GM23338 (cell line): Measurements from ENCODE around the gene TXNL4A. TPM values are rescaled to one million over a fixed set of nuclear protein-coding genes. Genes with fewer than 3 reads are reported as not detected.

Experiments
- ATAC-seq: fragments of 200-7000 bp; cut with Tn5 transposase; 3 replicates; pipeline ENCODE4 v1.9.1; 2020
- DNase-seq: peaks from one replicate; pipeline ENCODE4 v3.0.0-alpha.2; 2015; ENCODE audit warnings: low spot score
- H2AFZ ChIP-seq: fragments of 200-600 bp; sonication (generic); 2 replicates; pipeline ENCODE4 v1.8.0; 2016; ENCODE audit warnings: antibody characterized with exemption, mild to moderate bottlenecking, moderate library complexity
- H3F3A ChIP-seq: fragments of 200-600 bp; sonication (generic); replicated peaks from 2 replicates; pipeline ENCODE4 v1.8.0; 2017; ENCODE audit warnings: antibody characterized with exemption, mixed run types, low read depth
- H3K27ac ChIP-seq: fragments of 200-600 bp; sonication (generic); 2 replicates; pipeline ENCODE4 v1.6.1; 2016; ENCODE audit warnings: low read depth
- H3K27me3 ChIP-seq: fragments of 200-600 bp; sonication (generic); 2 replicates; pipeline ENCODE4 v1.8.0; 2016; ENCODE audit warnings: mild to moderate bottlenecking, mixed run types, moderate library complexity; ENCODE audit not compliant: insufficient read depth
- H3K36me3 ChIP-seq: fragments of 200-600 bp; sonication (generic); 2 replicates; pipeline ENCODE4 v1.8.0; 2016; ENCODE audit warnings: mild to moderate bottlenecking; ENCODE audit not compliant: insufficient read depth
- H3K4me1 ChIP-seq: fragments of 200-600 bp; sonication (generic); 2 replicates; pipeline ENCODE4 v1.8.0; 2016; ENCODE audit warnings: mild to moderate bottlenecking, moderate library complexity; ENCODE audit not compliant: insufficient read depth
- H3K4me2 ChIP-seq: fragments of 200-600 bp; sonication (generic); 2 replicates; pipeline ENCODE4 v1.7.1; 2017; ENCODE audit warnings: mixed run types
- H3K4me3 ChIP-seq: fragments of 200-600 bp; sonication (generic); 2 replicates; pipeline ENCODE4 v1.6.1; 2016; ENCODE audit warnings: mixed run types
- H3K79me2 ChIP-seq: fragments of 200-600 bp; sonication (generic); replicated peaks from 2 replicates; pipeline ENCODE4 v1.8.0; 2017; ENCODE audit warnings: mild to moderate bottlenecking; ENCODE audit not compliant: insufficient read depth
- H3K9me2 ChIP-seq: fragments of 200-600 bp; sonication (generic); 2 replicates; pipeline ENCODE4 v1.8.0; 2017; ENCODE audit not compliant: insufficient read depth
- H4K20me1 ChIP-seq: fragments of 200-600 bp; sonication (generic); replicated peaks from 2 replicates; pipeline ENCODE4 v1.8.0; 2017; ENCODE audit warnings: mild to moderate bottlenecking; ENCODE audit not compliant: insufficient read depth
- H3K27ac Mint-ChIP-seq: 2 replicates; pipeline ENCODE4 v1.8.0; 2020; ENCODE audit warnings: inconsistent platforms, mild to moderate bottlenecking, moderate library complexity, mixed read lengths
- H3K27me3 Mint-ChIP-seq: 3 replicates; pipeline ENCODE4 v1.8.0; 2022; ENCODE audit warnings: low read depth, mild to moderate bottlenecking, moderate library complexity, mixed read lengths, inconsistent platforms; ENCODE audit not compliant: insufficient read depth, poor library complexity
- H3K36me3 Mint-ChIP-seq: 3 replicates; pipeline ENCODE4 v1.8.0; 2021; ENCODE audit warnings: low read depth, mild to moderate bottlenecking, inconsistent platforms, moderate library complexity, mixed read lengths
- H3K4me1 Mint-ChIP-seq: 3 replicates; pipeline ENCODE4 v1.8.0; 2020; ENCODE audit warnings: mild to moderate bottlenecking, inconsistent platforms, mixed read lengths
- H3K4me3 Mint-ChIP-seq: 3 replicates; pipeline ENCODE4 v1.8.0; 2021; ENCODE audit warnings: moderate library complexity, mild to moderate bottlenecking, inconsistent platforms, mixed read lengths
- H3K9me3 Mint-ChIP-seq: 3 replicates; pipeline ENCODE4 v1.8.0; 2020; ENCODE audit warnings: moderate library complexity, mild to moderate bottlenecking, inconsistent platforms, mixed read lengths
- CREB1 ChIP-seq: fragments of 250-450 bp; sonication (Bioruptor Pico); IDR thresholded peaks from 2 replicates; pipeline ENCODE4 v1.5.0; 2020; ENCODE audit warnings: low read depth, mild to moderate bottlenecking, moderate library complexity
- CTCF ChIP-seq, 2 experiments: fragments of 200-600 bp in 1 of 2; sonication (generic) in 1 of 2; conservative IDR thresholded peaks; 2 replicates each; pipeline versions ENCODE4 v1.5.1 to v1.6.1; 2016 to 2017; ENCODE audit warnings: antibody characterized with exemption in 2 of 2, low read depth in 2 of 2, mild to moderate bottlenecking in 2 of 2, moderate library complexity in 1 of 2
- EZH2phosphoT487 ChIP-seq: fragments of 200-600 bp; sonication (generic); IDR thresholded peaks from one replicate; pipeline ENCODE4 v1.8.1; 2018; ENCODE audit warnings: antibody characterized with exemption; ENCODE audit not compliant: unreplicated experiment
- POLR2AphosphoS5 ChIP-seq: IDR thresholded peaks from 2 replicates; pipeline ENCODE4 v1.6.1; 2016; ENCODE audit warnings: antibody characterized with exemption, low read depth
- REST ChIP-seq: IDR thresholded peaks from one replicate; pipeline ENCODE4 v1.6.1; 2018; ENCODE audit warnings: antibody characterized with exemption; ENCODE audit not compliant: unreplicated experiment
- STAT1 ChIP-seq: IDR thresholded peaks from one replicate; pipeline ENCODE4 v1.6.1; 2016; ENCODE audit warnings: antibody characterized with exemption; ENCODE audit not compliant: unreplicated experiment
- ZNF331 ChIP-seq: fragments of 250-450 bp; sonication (Bioruptor Pico); IDR thresholded peaks from 2 replicates; pipeline ENCODE4 v1.5.0; 2020; ENCODE audit warnings: low read depth, mild to moderate bottlenecking, moderate library complexity
- polyA plus RNA-seq: library from polyadenylated mRNA; unstranded; fragments of >200 nt; fragmentation: Nextera tagmentation; extraction: Ambion mirVana; gene quantifications from 2 replicates; pipeline ENCODE4 v1.2.1, GENCODE V29; 2016
- total RNA-seq: library from RNA; depleted of rRNA; stranded (reverse); fragments of >200 nt; shearing (Covaris generic); gene quantifications from 2 replicates; pipeline ENCODE4 v1.2.3, GENCODE V29; 2014

TXNL4A gene
- total and polyA plus RNA-seq, 2 experiments from 2014 or later: 51.0 to 271 TPM

GRCh38 chr18:79933765-79934164, 54.6 kb downstream of the TXNL4A start:
- peak; percentile 94 for ATAC-seq
- no peaks in the 10 kb centered on the region for H3F3A ChIP-seq
- DNase-seq: peak; percentile 81
- TF ChIP-seq STAT1 (no peak), CTCF (conservative IDR thresholded peaks at IDR 0.05; ENCODE audit: low read depth in 2 of 2) (peak; percentile 59 to 78)
- Mint-ChIP-seq H3K27me3 (no peaks in the 10 kb centered on the region), H3K4me3 (no peak overlapping the region), H3K36me3 (peaks cover 21% of the 10 kb centered on the region), H3K9me3 (peaks cover 25% of the 10 kb centered on the region), H3K27ac (no peak overlapping the region), H3K4me1 (no peaks in the 10 kb centered on the region; the same call in 2 of the 3 replicates)
- H3K36me3 ChIP-seq: peaks cover 4% of the 10 kb centered on the region; the same call in 1 of the 2 replicates
- no peak overlapping the region for H3K4me2 ChIP-seq
- 0 out of 2 replicates have a peak, but pooled peaks cover 3% of the 10 kb centered on the region for H3K4me1 ChIP-seq
- no peaks in the 10 kb centered on the region for H3K9me2 ChIP-seq
- no peak overlapping the region for H3K4me3 ChIP-seq
- peaks cover 5% of the 10 kb centered on the region; the same call in 1 of the 2 replicates for H4K20me1 ChIP-seq
- H3K27ac ChIP-seq: no peak overlapping the region
- H2AFZ ChIP-seq: no peak overlapping the region
- peaks cover 17% of the 10 kb centered on the region for H3K79me2 ChIP-seq
- no peaks in the 10 kb centered on the region for H3K27me3 ChIP-seq

GRCh38 chr18:79932907-79933306, 55.5 kb downstream of the TXNL4A start:
- Histone ChIP-seq H3K4me1 (0 out of 2 replicates have a peak, but pooled peaks cover 3% of the 10 kb centered on the region), H4K20me1 (peaks cover 5% of the 10 kb centered on the region; the same call in 1 of the 2 replicates), H3K36me3 (peaks cover 4% of the 10 kb centered on the region; the same call in 1 of the 2 replicates), H2AFZ (no peak overlapping the region), H3K27me3 (no peaks in the 10 kb centered on the region), H3K9me2 (no peaks in the 10 kb centered on the region), H3K4me3 (no peak overlapping the region), H3K79me2 (peaks cover 17% of the 10 kb centered on the region), H3F3A (no peaks in the 10 kb centered on the region), H3K27ac (no peak overlapping the region), H3K4me2 (no peak overlapping the region)
- H3K27me3 Mint-ChIP-seq: peaks cover 4% of the 10 kb centered on the region
- peaks cover 27% of the 10 kb centered on the region for H3K36me3 Mint-ChIP-seq
- ATAC-seq (no peak), DNase-seq (no peak)
- H3K27ac Mint-ChIP-seq: no peak overlapping the region
- peaks cover 26% of the 10 kb centered on the region for H3K9me3 Mint-ChIP-seq
- H3K4me1 Mint-ChIP-seq: no peaks in the 10 kb centered on the region; the same call in 2 of the 3 replicates
- TF ChIP-seq EZH2phosphoT487 (no peak), STAT1 (no peak), POLR2AphosphoS5 (no peak), REST (no peak), CREB1 (CRISPR knock-in tag) (no peak), ZNF331 (CRISPR knock-in tag) (no peak), CTCF (conservative IDR thresholded peaks at IDR 0.05; ENCODE audit: low read depth in 2 of 2) (no peak)
- H3K4me3 Mint-ChIP-seq: no peak overlapping the region
